HepG2 (cell line): ENCODE measurements around the gene RANGRF. TPM values are rescaled to one million over a fixed set of nuclear protein-coding genes. Genes with fewer than 3 reads are reported as not detected.
A peak's percentile ranks its signal among the peaks of the same experiment; 100 is the strongest.

Experiments used
- ATAC-seq: fragments of 200-7000 bp; cut with Tn5 transposase; 3 replicates; pipeline ENCODE4 v1.9.1; 2020; ENCODE audit warnings: mild to moderate bottlenecking, moderate library complexity
- BruUV-seq: library from RNA; stranded (reverse); fragments of 400-500 nt; replicated peaks from 2 replicates; lab custom pipeline; 2021; lab: Mats Ljungman, UMichigan
- CTCF ChIA-PET: fragments of 300-600 bp; formaldehyde crosslinking; extraction: SDS; loops from one replicate; lab custom pipeline; 2021; ENCODE audit warnings: low total read pairs, inconsistent platforms, low intra/inter-chr PET ratio; lab: Yijun Ruan, JAX
- POLR2A ChIA-PET: fragments of 350-600 bp; sonication (Branson Sonifier 250); formaldehyde crosslinking; loops from one replicate; lab custom pipeline; 2020; ENCODE audit warnings: antibody characterized with exemption, inconsistent platforms; lab: Yijun Ruan, JAX
- DNase-seq: peaks from one replicate; pipeline ENCODE4 v3.0.0-alpha.2; 2015; ENCODE audit warnings: low spot score
- FAIRE-seq: peaks from 3 replicates; lab custom pipeline; 2011; peaks lifted over from hg19 to GRCh38; lab: Jason Lieb, UNC
- H2AFZ ChIP-seq: one replicate; pipeline ENCODE4 v1.6.1; 2011; ENCODE audit warnings: low read length, inconsistent platforms
- H3K27ac ChIP-seq: fragments of 300-600 bp; 3 replicates; pipeline ENCODE4 v1.8.0; 2011; ENCODE audit warnings: mixed run types, mild to moderate bottlenecking, mixed read lengths, low read length, inconsistent platforms; ENCODE audit not compliant: insufficient read depth; ENCODE audit errors: extremely low read length
- H3K27me3 ChIP-seq, 2 experiments: fragments of 200-600 bp in 1 of 2; 2 replicates in 1 of 2; 3 replicates in 1 of 2; pipeline versions ENCODE4 v1.6.0 to v1.8.0; 2011; ENCODE audit warnings: low read length in 2 of 2, mild to moderate bottlenecking in 2 of 2, moderate library complexity in 2 of 2, inconsistent platforms in 1 of 2; ENCODE audit not compliant: insufficient read depth in 2 of 2, control insufficient read depth in 1 of 2
- H3K36me3 ChIP-seq, 2 experiments: fragments of 200-600 bp in 1 of 2; replicated peaks in 1 of 2; 2 replicates in 1 of 2; 3 replicates in 1 of 2; pipeline versions ENCODE4 v1.5.1 to v1.8.0; 2011; ENCODE audit warnings: low read length in 2 of 2, inconsistent platforms in 1 of 2; ENCODE audit not compliant: insufficient read depth in 2 of 2, control insufficient read depth in 1 of 2
- H3K4me1 ChIP-seq: 2 replicates; pipeline ENCODE4 v1.5.1; 2012; ENCODE audit warnings: low read length, inconsistent platforms; ENCODE audit not compliant: insufficient read depth
- H3K4me2 ChIP-seq: 2 replicates; pipeline ENCODE4 v1.6.0; 2011; ENCODE audit warnings: low read depth, low read length, inconsistent platforms
- H3K4me3 ChIP-seq, 3 experiments: fragments of 200-600 bp in 1 of 3; sonication (generic), shearing (Covaris generic) in 1 of 3; replicated peaks in 1 of 3; 2 replicates each; pipeline ENCODE4 v1.5.1; 2011 to 2016; ENCODE audit warnings: low read length in 3 of 3, inconsistent platforms in 2 of 3, low read depth in 2 of 3, mild to moderate bottlenecking in 2 of 3, control low read depth in 1 of 3, mixed read lengths in 1 of 3; ENCODE audit not compliant: insufficient read depth in 1 of 3
- H3K79me2 ChIP-seq: one replicate; pipeline ENCODE4 v1.6.1; 2011; ENCODE audit warnings: low read length, inconsistent platforms; ENCODE audit not compliant: insufficient read depth
- H3K9ac ChIP-seq: 2 replicates; pipeline ENCODE4 v1.6.0; 2011; ENCODE audit warnings: mild to moderate bottlenecking, low read depth, low read length, inconsistent platforms; ENCODE audit not compliant: insufficient read depth
- H3K9me3 ChIP-seq: 2 replicates; pipeline ENCODE4 v1.5.1; 2012; ENCODE audit warnings: mild to moderate bottlenecking, low read length
- H4K20me1 ChIP-seq: 2 replicates; pipeline ENCODE4 v1.6.0; 2011; ENCODE audit warnings: inconsistent platforms, mild to moderate bottlenecking, low read length, moderate library complexity; ENCODE audit not compliant: insufficient read depth
- HNRNPK ChIP-seq: fragments of 200-400 bp; formaldehyde crosslinking; IDR thresholded peaks from 2 replicates; pipeline ENCODE4 v1.6.1; 2018; ENCODE audit warnings: low read length, low read depth, moderate library complexity, mild to moderate bottlenecking; ENCODE audit not compliant: poor library complexity, severe bottlenecking
- KLF12 ChIP-seq: sonication (generic); formaldehyde crosslinking; IDR thresholded peaks from 2 replicates; pipeline ENCODE4 v1.4.0; 2020; ENCODE audit warnings: missing genetic modification reagents, borderline replicate concordance
- KLF13 ChIP-seq: sonication (generic); formaldehyde crosslinking; IDR thresholded peaks from 2 replicates; pipeline ENCODE4 v1.4.0; 2020; ENCODE audit warnings: mild to moderate bottlenecking, missing genetic modification reagents
- ZMYM3 ChIP-seq: sonication (generic); formaldehyde crosslinking; IDR thresholded peaks from 2 replicates; pipeline ENCODE4 v1.5.1; 2020; ENCODE audit warnings: mild to moderate bottlenecking, missing genetic modification reagents
- ZNF629 ChIP-seq: sonication (generic); formaldehyde crosslinking; conservative IDR thresholded peaks from 2 replicates; pipeline ENCODE4 v1.5.0; 2020; ENCODE audit warnings: missing genetic modification reagents
- WGBS: methylation state at CpG from one replicate; pipeline ENCODE4 v1.1.6; 2017; ENCODE audit warnings: low lambda C conversion rate; 5-methylcytosine and 5-hydroxymethylcytosine counted together
- in situ Hi-C: cut with HindIII; loops from 2 replicates; pipeline ENCODE4 v1.10.0; 2017; ENCODE audit warnings: low pct_unique_long_range_greater_than_20kb; ENCODE audit not compliant: extremely low pct_ligation_motif_present
- intact Hi-C: fragments of 100-400 bp; cut with micrococcal nuclease; formaldehyde crosslinking; loops from one replicate; pipeline ENCODE4 v1.10.0; 2022; ENCODE audit not compliant: unreplicated experiment
- polyA plus RNA-seq, 8 experiments: library from polyadenylated mRNA; depleted of rRNA in 3 of 8; stranded (reverse) in 7 of 8; unstranded in 1 of 8; fragments of >200 nt; fragmentation: Illumina TruSeq in 4 of 8; extraction: Trizol in 4 of 8; gene quantifications; 2 replicates each; pipeline versions ENCODE4 v1.2.1 to v1.2.3, GENCODE V29; 2011 to 2016; ENCODE audit warnings: low read depth in 4 of 8, missing spikeins in 1 of 8, mixed read lengths in 1 of 8; ENCODE audit not compliant: insufficient read depth in 1 of 8
- total RNA-seq, 5 experiments: library from RNA; depleted of rRNA; stranded (reverse); fragments of >200 nt; fragmentation: Illumina TruSeq; extraction: Trizol; gene quantifications; 2 replicates each; pipeline ENCODE4 v1.2.3, GENCODE V29; 2016; ENCODE audit warnings: low read depth in 1 of 5

The RANGRF gene
- total and polyA plus RNA-seq, 2 of the 13 experiments (the other 11 are each of a cell fraction or from before 2014, with no cell fraction given), result 18.6 to 40.7 TPM

- no peak overlapping the region for H3K9ac ChIP-seq
- H3K4me3 ChIP-seq, result no peak overlapping the region
- H3K79me2 ChIP-seq, result no peaks in the 10 kb centered on the region
- no TSS peak for BruUV-seq
- no peak for DNase-seq
- in situ Hi-C loops (no loop called here), intact Hi-C loops (no loop called here)
- no peaks in the 10 kb centered on the region for H4K20me1 ChIP-seq
- ChIA-PET POLR2A (no interaction called here), CTCF (no interaction called here)
- H3K4me2 ChIP-seq, result no peak overlapping the region
- H3K9me3 ChIP-seq, result no peaks in the 10 kb centered on the region
- FAIRE-seq, result no peak
- TF ChIP-seq ZNF629 (peak; percentile 70), KLF13 (no peak)
- H3K4me1 ChIP-seq, result peaks cover 11% of the 10 kb centered on the region
- no peaks in the 10 kb centered on the region for H3K36me3 ChIP-seq
- H3K27ac ChIP-seq, result no peak overlapping the region
- 54% methylated on average over 16 of the region's 24 CpGs for WGBS
- peaks cover 8 to 47% of the 10 kb centered on the region in 2 experiments for H3K27me3 ChIP-seq
- no peak for ATAC-seq
- no peak overlapping the region for H2AFZ ChIP-seq
These were observed 29.8 kb downstream of the RANGRF start for GRCh38 chr17:8318010-8318935.

GRCh38 chr17:8320262-8320661 lies 31.8 kb downstream of the RANGRF start:
- Histone ChIP-seq H3K79me2 (no peaks in the 10 kb centered on the region), H4K20me1 (no peaks in the 10 kb centered on the region), H3K27ac (no peak overlapping the region), H3K4me3 (no peak overlapping the region), H2AFZ (no peak overlapping the region), H3K4me2 (no peak overlapping the region), H3K27me3 (peaks cover 5 to 36% of the 10 kb centered on the region in 2 experiments; a peak in 4 of 5 replicates), H3K9ac (no peak overlapping the region), H3K9me3 (no peaks in the 10 kb centered on the region), H3K4me1 (peaks cover 11% of the 10 kb centered on the region), H3K36me3 (no peaks in the 10 kb centered on the region)
- no TSS peak for BruUV-seq
- ChIA-PET POLR2A (no interaction called here), CTCF (no interaction called here)
- WGBS, result 51% methylated on average over 4 of the region's 4 CpGs
- in situ Hi-C loops, result no loop called here
- intact Hi-C loops, result no loop called here
- no peak for TF ChIP-seq HNRNPK
- TF ChIP-seq KLF12, result no peak
- TF ChIP-seq ZMYM3 (CRISPR knock-in tag), result peak; percentile 52; the same call in 1 of the 2 replicates
- no peak for DNase-seq
- FAIRE-seq, result no peak
- ATAC-seq, result no peak
